ENCODE results near the gene RARRES2. TPM values are rescaled to one million over a fixed set of nuclear protein-coding genes. Genes with fewer than 3 reads are reported as not detected.

RARRES2 gene
- total RNA-seq, 1 donor from 2014 or later: not detected

DNA sequence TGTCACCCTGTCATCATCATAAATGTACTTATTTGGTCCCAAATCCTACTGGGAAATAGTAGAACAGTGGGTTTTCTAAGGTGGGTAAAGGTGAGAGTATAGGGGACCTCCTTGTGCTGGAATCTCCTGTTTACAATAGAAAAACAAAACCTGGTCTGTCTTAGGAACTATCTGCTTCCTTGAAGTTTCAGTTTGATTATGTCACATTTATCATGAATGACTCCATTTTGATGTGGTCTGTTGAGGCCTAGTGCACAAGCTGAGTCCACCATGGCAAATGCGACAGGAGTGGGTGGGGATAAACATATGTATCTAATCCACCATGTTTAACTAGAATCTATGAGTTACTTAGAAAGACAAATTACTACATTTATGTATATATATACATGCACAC lies 14.2 kb upstream of the RARRES2 start:
- Mint-ChIP-seq H3K9me3 (no peaks in the 10 kb centered on the region), H3K4me3 (no peak overlapping the region), H3K36me3 (ENCODE audit: low read depth) (peaks cover 3% of the 10 kb centered on the region), H3K4me1 (ENCODE audit: low read depth) (peaks cover 44% of the 10 kb centered on the region), H3K27ac (no peak overlapping the region), H3K27me3 (ENCODE audit: insufficient read depth) (peaks cover 13% of the 10 kb centered on the region)
- intact Hi-C loops (cut with micrococcal nuclease): loop anchor here (1.0 kb wide), 5 partner anchors 24 to 402 kb away; partner anchors contain the start of gene ZNF775
- no peak for DNase-seq (ENCODE audit: low spot score)

DNA sequence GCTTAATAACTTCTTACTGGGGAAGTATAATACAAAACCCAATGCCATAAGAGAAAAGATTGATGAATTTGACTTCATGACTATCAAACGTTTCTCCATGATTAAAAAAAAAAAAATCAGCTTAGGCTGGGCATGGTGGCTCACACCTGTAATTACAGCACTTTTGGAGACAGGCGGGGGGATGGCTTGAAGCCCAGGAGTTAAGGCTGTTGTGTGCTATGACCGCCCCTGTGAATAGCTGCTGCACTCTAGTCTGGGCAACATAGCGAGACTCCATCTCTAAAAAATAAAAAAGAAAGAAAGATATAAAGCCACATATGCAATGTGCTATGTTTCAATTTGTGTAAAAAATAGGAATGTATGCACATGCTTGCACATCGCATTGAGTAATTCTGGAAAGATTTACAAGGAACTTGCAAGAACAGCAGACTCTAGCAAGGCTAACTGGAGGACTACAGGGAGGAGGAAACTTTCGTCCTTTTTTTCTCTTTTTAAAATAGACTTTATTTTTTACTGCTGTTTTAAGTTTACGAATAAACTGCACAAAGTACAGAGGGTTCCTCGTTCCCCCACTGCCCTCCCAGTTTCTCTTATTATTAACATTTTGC lies 10.3 kb upstream of the RARRES2 start:
- no peaks in the 10 kb centered on the region for H3K36me3 Mint-ChIP-seq (ENCODE audit: low read depth)
- no peak overlapping the region for H3K27ac Mint-ChIP-seq
- H3K4me3 Mint-ChIP-seq: no peak overlapping the region
- no peaks in the 10 kb centered on the region for H3K9me3 Mint-ChIP-seq
- H3K27me3 Mint-ChIP-seq (ENCODE audit: insufficient read depth): peaks cover 15% of the 10 kb centered on the region
- no peak for DNase-seq (ENCODE audit: low spot score)
- H3K4me1 Mint-ChIP-seq (ENCODE audit: low read depth): peaks cover 12% of the 10 kb centered on the region
- intact Hi-C loops (cut with micrococcal nuclease): no loop called here

DNA sequence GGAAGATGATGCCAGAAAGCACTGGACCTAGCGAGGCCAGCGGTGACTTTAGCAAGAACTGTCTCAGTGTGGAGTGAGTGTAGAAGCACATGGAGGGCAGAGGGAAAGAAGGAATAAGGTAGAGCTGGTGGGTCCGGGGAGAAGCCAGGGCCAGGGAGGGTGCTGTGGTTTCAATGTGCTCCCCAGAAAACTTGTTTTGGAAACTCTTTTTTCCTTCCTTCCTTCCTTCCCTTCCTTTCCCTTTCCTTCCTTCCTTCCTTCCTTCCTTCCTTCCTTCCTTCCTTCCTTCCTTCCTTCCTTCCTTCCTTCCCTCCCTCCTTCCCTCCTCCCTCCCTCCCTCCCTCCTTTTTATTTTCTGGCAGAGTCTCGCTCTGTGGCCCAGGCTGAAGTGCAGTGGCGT lies 5.5 kb upstream of the RARRES2 start:
- Mint-ChIP-seq H3K27me3 (ENCODE audit: insufficient read depth) (peaks cover 38% of the 10 kb centered on the region), H3K4me1 (ENCODE audit: low read depth) (no peaks in the 10 kb centered on the region), H3K9me3 (peaks cover 2% of the 10 kb centered on the region), H3K27ac (no peak overlapping the region), H3K36me3 (ENCODE audit: low read depth) (no peaks in the 10 kb centered on the region), H3K4me3 (no peak overlapping the region)
- DNase-seq (ENCODE audit: low spot score): no peak
- intact Hi-C loops (cut with micrococcal nuclease): no loop called here

- Mint-ChIP-seq H3K27ac (no peak overlapping the region), H3K27me3 (ENCODE audit: insufficient read depth) (peaks cover 38% of the 10 kb centered on the region), H3K4me3 (no peak overlapping the region), H3K36me3 (ENCODE audit: low read depth) (no peaks in the 10 kb centered on the region), H3K9me3 (peaks cover 2% of the 10 kb centered on the region), H3K4me1 (ENCODE audit: low read depth) (no peaks in the 10 kb centered on the region)
- no peak for DNase-seq (ENCODE audit: low spot score)
- intact Hi-C loops (cut with micrococcal nuclease): no loop called here
Measured at GRCh38 chr7:150345012-150345411, 3.6 kb upstream of the RARRES2 start.

DNA sequence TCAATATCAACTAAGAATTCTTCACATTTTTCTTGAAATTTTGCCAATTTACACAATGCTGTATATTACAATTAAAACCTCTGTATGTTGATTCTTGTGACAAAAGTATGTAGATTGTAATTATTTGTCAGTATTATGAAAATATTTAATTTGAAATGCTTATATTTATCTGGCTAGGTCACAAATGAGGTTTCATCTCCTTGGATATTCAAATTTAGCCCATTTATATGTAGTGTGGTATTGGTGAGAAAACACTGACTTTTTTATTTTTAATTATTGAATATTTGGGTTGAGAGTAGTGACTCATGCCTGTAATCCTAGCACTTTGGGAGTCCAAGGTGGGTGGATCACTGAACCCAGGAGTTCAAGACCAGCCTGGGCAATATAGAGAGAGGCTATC lies 2.9 kb upstream of the RARRES2 start:
- intact Hi-C loops (cut with micrococcal nuclease): no loop called here
- Mint-ChIP-seq H3K4me3 (no peak overlapping the region), H3K27me3 (ENCODE audit: insufficient read depth) (peaks cover 40% of the 10 kb centered on the region), H3K36me3 (ENCODE audit: low read depth) (no peaks in the 10 kb centered on the region), H3K4me1 (ENCODE audit: low read depth) (no peaks in the 10 kb centered on the region), H3K27ac (no peak overlapping the region), H3K9me3 (peaks cover 2% of the 10 kb centered on the region)
- DNase-seq (ENCODE audit: low spot score): no peak

DNA sequence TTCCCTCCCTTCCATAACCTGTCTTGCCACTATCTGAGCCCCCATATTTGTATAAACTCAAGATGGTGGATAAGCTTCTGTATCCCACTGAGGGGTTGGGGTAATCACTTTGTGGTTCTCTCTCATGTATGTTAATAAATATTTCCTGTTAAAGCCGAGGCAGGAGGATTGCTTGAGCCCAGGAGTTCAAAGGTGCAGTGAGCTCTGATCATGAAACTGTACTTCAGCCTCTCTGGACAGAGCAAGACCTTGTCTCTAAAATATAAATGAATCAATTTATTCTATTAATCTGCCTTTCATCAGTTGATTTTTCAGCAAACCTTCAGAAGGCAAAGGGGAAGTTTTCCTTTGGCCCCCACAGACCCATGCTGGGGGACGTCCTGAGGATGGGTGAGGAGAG lies 1.8 kb upstream of the RARRES2 start:
- no peak overlapping the region for H3K4me3 Mint-ChIP-seq
- no peak for DNase-seq (ENCODE audit: low spot score)
- no peaks in the 10 kb centered on the region for H3K36me3 Mint-ChIP-seq (ENCODE audit: low read depth)
- intact Hi-C loops (cut with micrococcal nuclease): no loop called here
- peaks cover 40% of the 10 kb centered on the region for H3K27me3 Mint-ChIP-seq (ENCODE audit: insufficient read depth)
- peaks cover 2% of the 10 kb centered on the region for H3K9me3 Mint-ChIP-seq
- no peak overlapping the region for H3K27ac Mint-ChIP-seq
- H3K4me1 Mint-ChIP-seq (ENCODE audit: low read depth): no peaks in the 10 kb centered on the region

DNA sequence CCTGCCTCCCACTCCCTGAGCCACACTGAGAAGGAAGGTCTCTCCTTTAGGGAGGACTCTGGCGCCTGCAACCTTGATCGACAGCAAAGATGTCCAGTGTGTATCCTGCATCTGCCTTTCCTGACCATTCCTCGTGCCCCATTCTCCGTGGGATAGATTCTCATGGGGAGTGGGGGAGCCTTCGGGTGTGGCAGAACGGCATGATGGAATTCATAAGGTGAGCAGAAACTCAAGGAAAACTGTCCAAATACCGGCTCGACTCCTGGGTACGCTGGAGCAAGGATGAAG lies 636 bp upstream of the RARRES2 start:
- no peak overlapping the region for H3K27ac Mint-ChIP-seq
- H3K9me3 Mint-ChIP-seq: peaks cover 2% of the 10 kb centered on the region
- H3K27me3 Mint-ChIP-seq (ENCODE audit: insufficient read depth): peaks cover 38% of the 10 kb centered on the region
- peaks cover 3% of the 10 kb centered on the region for H3K36me3 Mint-ChIP-seq (ENCODE audit: low read depth)
- H3K4me3 Mint-ChIP-seq: no peak overlapping the region
- H3K4me1 Mint-ChIP-seq (ENCODE audit: low read depth): no peaks in the 10 kb centered on the region
- intact Hi-C loops (cut with micrococcal nuclease): no loop called here
- DNase-seq (ENCODE audit: low spot score): no peak

DNA sequence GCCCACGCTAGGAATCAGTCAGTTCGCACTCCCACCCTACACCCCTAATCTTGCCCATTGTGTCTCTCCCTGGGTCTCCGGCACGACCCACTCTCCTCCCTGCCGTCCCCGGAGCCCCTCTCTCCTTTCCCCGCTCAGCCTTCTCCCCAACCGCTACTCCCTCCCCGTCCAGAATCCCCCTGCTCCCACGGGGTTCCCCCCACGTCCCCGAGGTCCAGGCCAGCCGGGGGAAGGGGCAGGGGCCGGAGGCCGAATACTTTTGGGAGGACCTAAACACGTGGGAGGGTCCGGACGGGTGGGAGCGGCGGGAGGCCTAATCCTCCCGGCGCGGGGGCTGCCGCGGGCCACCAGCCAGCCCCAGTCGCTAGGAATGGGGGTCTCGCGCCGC lies 560 bp downstream of the RARRES2 start:
- intact Hi-C loops (cut with micrococcal nuclease): no loop called here
- Mint-ChIP-seq H3K27ac (no peak overlapping the region), H3K4me1 (ENCODE audit: low read depth) (no peaks in the 10 kb centered on the region)

GRCh38 chr7:150340024-150340749 lies 1.2 kb downstream of the RARRES2 start:
- peaks cover 4% of the 10 kb centered on the region for H3K36me3 Mint-ChIP-seq (ENCODE audit: low read depth)
- peaks cover 34% of the 10 kb centered on the region for H3K27me3 Mint-ChIP-seq (ENCODE audit: insufficient read depth)
- no peak overlapping the region for H3K27ac Mint-ChIP-seq
- no peak overlapping the region for H3K4me3 Mint-ChIP-seq
- peaks cover 2% of the 10 kb centered on the region for H3K9me3 Mint-ChIP-seq
- intact Hi-C loops (cut with micrococcal nuclease): no loop called here
- no peaks in the 10 kb centered on the region for H3K4me1 Mint-ChIP-seq (ENCODE audit: low read depth)
- DNase-seq (ENCODE audit: low spot score): no peak

More for the DNA sequence above, 560 bp downstream of the RARRES2 start:
- Mint-ChIP-seq H3K4me3 (no peak overlapping the region), H3K9me3 (peaks cover 2% of the 10 kb centered on the region), H3K27me3 (ENCODE audit: insufficient read depth) (peaks cover 34% of the 10 kb centered on the region), H3K36me3 (ENCODE audit: low read depth) (peaks cover 4% of the 10 kb centered on the region)
- no peak for DNase-seq (ENCODE audit: low spot score)

GRCh38 chr7:150339409-150339809 lies 2.0 kb downstream of the RARRES2 start:
- no peak overlapping the region for H3K4me3 Mint-ChIP-seq
- H3K27ac Mint-ChIP-seq: no peak overlapping the region
- H3K9me3 Mint-ChIP-seq: peaks cover 2% of the 10 kb centered on the region
- peaks cover 4% of the 10 kb centered on the region for H3K36me3 Mint-ChIP-seq (ENCODE audit: low read depth)
- no peaks in the 10 kb centered on the region for H3K4me1 Mint-ChIP-seq (ENCODE audit: low read depth)
- peaks cover 32% of the 10 kb centered on the region for H3K27me3 Mint-ChIP-seq (ENCODE audit: insufficient read depth)
- DNase-seq (ENCODE audit: low spot score): no peak
- intact Hi-C loops (cut with micrococcal nuclease): no loop called here

GRCh38 chr7:150338166-150338829 lies 3.1 kb downstream of the RARRES2 start:
- H3K36me3 Mint-ChIP-seq (ENCODE audit: low read depth): peaks cover 4% of the 10 kb centered on the region
- no peak for DNase-seq (ENCODE audit: low spot score)
- intact Hi-C loops (cut with micrococcal nuclease): no loop called here
- no peaks in the 10 kb centered on the region for H3K9me3 Mint-ChIP-seq
- H3K27ac Mint-ChIP-seq: no peak overlapping the region
- no peaks in the 10 kb centered on the region for H3K4me1 Mint-ChIP-seq (ENCODE audit: low read depth)
- H3K27me3 Mint-ChIP-seq (ENCODE audit: insufficient read depth): peaks cover 23% of the 10 kb centered on the region
- H3K4me3 Mint-ChIP-seq: no peak overlapping the region

GRCh38 chr7:150337659-150338081 lies 3.8 kb downstream of the RARRES2 start:
- Mint-ChIP-seq H3K4me3 (no peak overlapping the region), H3K4me1 (ENCODE audit: low read depth) (no peaks in the 10 kb centered on the region), H3K9me3 (no peaks in the 10 kb centered on the region), H3K27me3 (ENCODE audit: insufficient read depth) (peaks cover 17% of the 10 kb centered on the region), H3K27ac (no peak overlapping the region), H3K36me3 (ENCODE audit: low read depth) (peaks cover 4% of the 10 kb centered on the region)
- no peak for DNase-seq (ENCODE audit: low spot score)
- intact Hi-C loops (cut with micrococcal nuclease): no loop called here

DNA sequence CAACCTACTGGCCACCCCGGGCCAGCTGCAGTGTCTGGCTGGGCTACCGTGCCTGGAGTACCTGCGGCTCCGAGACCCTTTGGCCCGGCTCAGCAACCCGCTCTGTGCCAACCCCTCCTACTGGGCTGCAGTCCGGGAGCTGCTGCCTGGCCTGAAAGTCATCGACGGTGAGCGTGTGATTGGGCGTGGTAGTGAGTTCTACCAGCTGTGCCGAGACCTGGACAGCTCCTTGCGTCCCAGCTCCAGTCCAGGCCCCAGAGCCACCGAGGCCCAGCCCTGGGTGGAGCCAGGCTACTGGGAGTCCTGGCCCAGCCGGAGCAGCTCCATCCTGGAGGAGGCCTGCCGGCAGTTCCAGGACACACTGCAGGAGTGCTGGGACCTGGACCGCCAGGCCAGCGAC lies 4.2 kb downstream of the RARRES2 start:
- H3K4me1 Mint-ChIP-seq (ENCODE audit: low read depth): no peaks in the 10 kb centered on the region
- peaks cover 4% of the 10 kb centered on the region for H3K36me3 Mint-ChIP-seq (ENCODE audit: low read depth)
- intact Hi-C loops (cut with micrococcal nuclease): no loop called here
- H3K27ac Mint-ChIP-seq: no peak overlapping the region
- no peak overlapping the region for H3K4me3 Mint-ChIP-seq
- no peak for DNase-seq (ENCODE audit: low spot score)
- H3K9me3 Mint-ChIP-seq: no peaks in the 10 kb centered on the region
- H3K27me3 Mint-ChIP-seq (ENCODE audit: insufficient read depth): peaks cover 12% of the 10 kb centered on the region
